ENCODE measurements around the gene ITIH2. TPM values are rescaled to one million over a fixed set of nuclear protein-coding genes. Genes with fewer than 3 reads are reported as not detected.

Gene ITIH2
- total and polyA plus RNA-seq, 2 experiments from 2014 or later = 70.2 to 181 TPM

GRCh38 chr10:7666253-7667023 lies 36.7 kb upstream of the ITIH2 start, which contains the start of gene ITIH5:
ITIH5 (minus strand) TSS chr10:7666966; CDS start chr10:7666892, 74 bp downstream.
- TF ChIP-seq EZH2 (IDR thresholded peaks at IDR 0.05; ENCODE audit: borderline replicate concordance) (peak; percentile 76), EZH2phosphoT487 (IDR thresholded peaks at IDR 0.05; ENCODE audit: low read depth, severe bottlenecking, unreplicated experiment) (no peak)
- H3K4me2 ChIP-seq = peak within 1 kb of the TSS; percentile 100
- 2% methylated on average over 35 of the region's 54 CpGs for WGBS (ENCODE audit: low lambda C conversion rate, missing lambda C conversion rate)

GRCh38 chr10:7667262-7668141 lies 35.6 kb upstream of the ITIH2 start:
- H2AFZ ChIP-seq = peak overlapping the region; percentile 45
- DNase-seq (ENCODE audit: low spot score) = peak; percentile 11
- H3K36me3 ChIP-seq (replicated peaks; ENCODE audit: insufficient read depth, low read depth) = no peaks in the 10 kb centered on the region
- peaks cover 44% of the 10 kb centered on the region for H3K27me3 ChIP-seq
- H3K79me2 ChIP-seq = peaks cover 2% of the 10 kb centered on the region
- H3K4me3 ChIP-seq = no peak overlapping the region
- no peaks in the 10 kb centered on the region for H4K20me1 ChIP-seq (ENCODE audit: insufficient read depth, poor library complexity, severe bottlenecking)
- WGBS (ENCODE audit: low lambda C conversion rate, missing lambda C conversion rate) = 4% methylated on average over 21 of the region's 44 CpGs
- H3K4me1 ChIP-seq (ENCODE audit: insufficient read depth) = peaks cover 8% of the 10 kb centered on the region
- H3K9me2 ChIP-seq (replicated peaks; ENCODE audit: insufficient read depth) = no peaks in the 10 kb centered on the region
- H3K27ac ChIP-seq = no peak overlapping the region
- TF ChIP-seq EZH2phosphoT487 (IDR thresholded peaks at IDR 0.05; ENCODE audit: low read depth, severe bottlenecking, unreplicated experiment) (no peak), EZH2 (IDR thresholded peaks at IDR 0.05; ENCODE audit: borderline replicate concordance) (peak; percentile 37)
- H3K4me2 ChIP-seq = peak overlapping the region; percentile 77
- H3K9me3 ChIP-seq (ENCODE audit: low read depth) = no peaks in the 10 kb centered on the region

More at GRCh38 chr10:7666253-7667023, 36.7 kb upstream of the ITIH2 start, which contains the start of gene ITIH5:
- Histone ChIP-seq H3K9me3 (ENCODE audit: low read depth) (no peaks in the 10 kb centered on the region), H3K27me3 (peaks cover 42% of the 10 kb centered on the region), H3K36me3 (replicated peaks; ENCODE audit: insufficient read depth, low read depth) (no peaks in the 10 kb centered on the region), H3K4me3 (peak within 1 kb of the TSS; percentile 75), H4K20me1 (ENCODE audit: insufficient read depth, poor library complexity, severe bottlenecking) (no peaks in the 10 kb centered on the region), H3K9me2 (replicated peaks; ENCODE audit: insufficient read depth) (no peaks in the 10 kb centered on the region), H2AFZ (peak within 1 kb of the TSS; percentile 86), H3K4me1 (ENCODE audit: insufficient read depth) (peaks cover 8% of the 10 kb centered on the region), H3K27ac (no peak within 1 kb of the TSS), H3K79me2 (peaks cover 2% of the 10 kb centered on the region)
- peak; percentile 23 for DNase-seq (ENCODE audit: low spot score)

GRCh38 chr10:7670157-7670556 lies 33.0 kb upstream of the ITIH2 start:
- Histone ChIP-seq H4K20me1 (ENCODE audit: insufficient read depth, poor library complexity, severe bottlenecking) (no peaks in the 10 kb centered on the region), H3K4me1 (ENCODE audit: insufficient read depth) (peaks cover 8% of the 10 kb centered on the region), H3K27ac (no peak overlapping the region), H3K9me2 (replicated peaks; ENCODE audit: insufficient read depth) (no peaks in the 10 kb centered on the region), H2AFZ (no peak overlapping the region), H3K36me3 (replicated peaks; ENCODE audit: insufficient read depth, low read depth) (no peaks in the 10 kb centered on the region), H3K27me3 (peaks cover 42% of the 10 kb centered on the region), H3K4me3 (no peak overlapping the region), H3K4me2 (no peak overlapping the region), H3K9me3 (ENCODE audit: low read depth) (no peaks in the 10 kb centered on the region), H3K79me2 (no peaks in the 10 kb centered on the region)
- no peak for DNase-seq (ENCODE audit: low spot score)
- 91% methylated on average over 3 of the region's 3 CpGs for WGBS (ENCODE audit: low lambda C conversion rate, missing lambda C conversion rate)
- TF ChIP-seq EZH2phosphoT487 (IDR thresholded peaks at IDR 0.05; ENCODE audit: low read depth, severe bottlenecking, unreplicated experiment) (no peak), EZH2 (IDR thresholded peaks at IDR 0.05; ENCODE audit: borderline replicate concordance) (no peak), CTCF (IDR thresholded peaks at IDR 0.05; ENCODE audit: poor library complexity) (no peak)

- TF ChIP-seq CTCF (IDR thresholded peaks at IDR 0.05; ENCODE audit: poor library complexity) = no peak
- no peak for TF ChIP-seq EZH2 (IDR thresholded peaks at IDR 0.05; ENCODE audit: borderline replicate concordance)
- no peak for TF ChIP-seq EZH2phosphoT487 (IDR thresholded peaks at IDR 0.05; ENCODE audit: low read depth, severe bottlenecking, unreplicated experiment)
- Histone ChIP-seq H3K27me3 (peaks cover 27% of the 10 kb centered on the region), H3K4me2 (no peak overlapping the region), H3K79me2 (no peaks in the 10 kb centered on the region), H3K9me2 (replicated peaks; ENCODE audit: insufficient read depth) (no peaks in the 10 kb centered on the region), H3K4me3 (no peak overlapping the region), H2AFZ (no peak overlapping the region), H3K27ac (no peak overlapping the region), H4K20me1 (ENCODE audit: insufficient read depth, poor library complexity, severe bottlenecking) (no peaks in the 10 kb centered on the region), H3K36me3 (replicated peaks; ENCODE audit: insufficient read depth, low read depth) (no peaks in the 10 kb centered on the region), H3K4me1 (ENCODE audit: insufficient read depth) (no peaks in the 10 kb centered on the region), H3K9me3 (ENCODE audit: low read depth) (no peaks in the 10 kb centered on the region)
- no peak for DNase-seq (ENCODE audit: low spot score)
- WGBS (ENCODE audit: low lambda C conversion rate, missing lambda C conversion rate) = 79% methylated on average over 23 of the region's 23 CpGs
These were observed 30.6 kb upstream of the ITIH2 start for GRCh38 chr10:7672341-7673134.

All from hepatocyte (in vitro differentiated cells).